Measurements from ENCODE around the gene DPY30. TPM values are rescaled to one million over a fixed set of nuclear protein-coding genes. Genes with fewer than 3 reads are reported as not detected.
"Not testable (repeated sequence)": the region's sequence is repeated elsewhere in the genome, so short reads cannot be mapped to it uniquely, and the experiment has no call there.

The DPY30 gene
- 119 and 141 TPM in 2 replicates for total RNA-seq (2014; rRNA removed; shearing (Covaris generic))

- peak; percentile 97 for DNase-seq (ENCODE audit: low read depth)
Measured at GRCh38 chr2:32039447-32040219, at the start of gene DPY30. TSS of gene DPY30 (minus strand) at chr2:32039805. CDS start at chr2:32039456, 349 bp downstream.

GRCh38 chr2:32074134-32074506, 34.5 kb upstream of the DPY30 start:
- no peak for DNase-seq (ENCODE audit: low read depth)

- DNase-seq (ENCODE audit: low read depth): no peak
Measured at GRCh38 chr2:32067549-32067948, 27.9 kb upstream of the DPY30 start.

GRCh38 chr2:32064713-32065112, 25.1 kb upstream of the DPY30 start:
- no peak for DNase-seq (ENCODE audit: low read depth)

- DNase-seq (ENCODE audit: low read depth): peak; percentile 5
Measured at GRCh38 chr2:32064021-32064601, 24.5 kb upstream of the DPY30 start.

GRCh38 chr2:32063310-32064020, 23.9 kb upstream of the DPY30 start, which contains the start of gene SPAST:
TSS of gene SPAST (plus strand) at chr2:32063556. CDS start at chr2:32063832, 276 bp downstream.
- DNase-seq (ENCODE audit: low read depth): peak; percentile 99

- peak; percentile 71 for DNase-seq (ENCODE audit: low read depth)
Measured at GRCh38 chr2:32061973-32062861, 22.6 kb upstream of the DPY30 start.

- DNase-seq (ENCODE audit: low read depth): no peak
Measured at GRCh38 chr2:32061430-32061829, 21.8 kb upstream of the DPY30 start.

- no peak for DNase-seq (ENCODE audit: low read depth)
Measured at GRCh38 chr2:32060266-32060665, 20.7 kb upstream of the DPY30 start.

GRCh38 chr2:32058130-32058529, 18.5 kb upstream of the DPY30 start:
- peak; percentile 19 for DNase-seq (ENCODE audit: low read depth)

GRCh38 chr2:32054583-32054982, 15.0 kb upstream of the DPY30 start:
- not testable (repeated sequence) for DNase-seq (ENCODE audit: low read depth)

GRCh38 chr2:32051836-32052439, 12.3 kb upstream of the DPY30 start:
- no peak for DNase-seq (ENCODE audit: low read depth)

GRCh38 chr2:32043561-32043960, 4.0 kb upstream of the DPY30 start:
- no peak for DNase-seq (ENCODE audit: low read depth)

- peak; percentile 49 for DNase-seq (ENCODE audit: low read depth)
Measured at GRCh38 chr2:32034198-32034887, 5.3 kb downstream of the DPY30 start.

GRCh38 chr2:32018789-32019482, 20.7 kb downstream of the DPY30 start:
- DNase-seq (ENCODE audit: low read depth): peak; percentile 4

GRCh38 chr2:32012872-32013271, 26.7 kb downstream of the DPY30 start:
- DNase-seq (ENCODE audit: low read depth): no peak

GRCh38 chr2:32011485-32011960, 28.1 kb downstream of the DPY30 start:
- no peak for DNase-seq (ENCODE audit: low read depth)

- peak; percentile 97 for DNase-seq (ENCODE audit: low read depth)
Measured at GRCh38 chr2:32010670-32011484, 28.7 kb downstream of the DPY30 start, which contains the start of gene MEMO1. TSS of gene MEMO1 (minus strand) at chr2:32011008. CDS start at chr2:32010247, 761 bp downstream.

GRCh38 chr2:32010280-32010669, 29.3 kb downstream of the DPY30 start:
- DNase-seq (ENCODE audit: low read depth): peak; percentile 73

Measured in Daoy (cell line).